SW480 (cell line): Measurements from ENCODE around the gene PI16.
"Not testable (repeated sequence)": the region's sequence is repeated elsewhere in the genome, so short reads cannot be mapped to it uniquely, and the experiment has no call there.

Experiments
- DNase-seq: peaks from one replicate; pipeline ENCODE4 v3.0.0-alpha.2; 2016; ENCODE audit warnings: low spot score

The PI16 gene

DNA sequence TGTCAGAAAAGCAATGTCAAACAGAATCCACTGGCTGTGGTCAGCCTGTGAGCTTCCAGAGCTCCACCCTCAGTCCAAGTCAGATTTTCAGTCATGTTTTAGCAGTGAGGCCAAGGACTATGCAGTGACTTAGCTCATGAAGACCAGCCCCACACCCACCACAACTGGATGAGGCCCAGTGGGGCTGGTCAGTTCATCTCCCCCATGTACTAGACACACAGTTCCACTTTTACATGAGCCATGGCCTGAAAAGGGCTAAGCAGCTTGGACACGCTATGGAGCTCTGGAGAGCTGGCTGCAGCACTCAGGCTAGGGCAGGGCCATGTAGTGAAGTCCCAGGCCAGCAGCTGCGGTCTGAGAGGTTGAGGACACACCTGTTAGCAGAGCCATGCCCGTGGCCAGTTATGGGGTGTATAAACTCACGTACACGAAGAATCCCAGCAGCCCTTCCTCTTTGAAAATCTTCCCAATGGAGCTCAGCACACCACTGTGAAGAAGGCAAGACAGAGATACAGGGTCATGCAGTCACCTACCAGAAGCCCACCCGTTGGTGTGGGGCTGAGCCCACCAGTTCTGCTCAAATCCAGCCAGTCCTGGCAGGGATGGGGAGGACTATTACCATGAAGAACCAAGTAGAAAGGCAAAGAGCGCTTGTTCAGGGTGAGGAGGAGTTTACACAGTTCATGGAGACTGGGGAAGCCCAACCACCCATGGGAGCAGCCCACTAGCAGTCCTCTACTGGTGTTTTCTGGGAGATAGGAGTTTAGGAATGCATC lies 20.9 kb downstream of the PI16 start:
- no peak for DNase-seq

DNA sequence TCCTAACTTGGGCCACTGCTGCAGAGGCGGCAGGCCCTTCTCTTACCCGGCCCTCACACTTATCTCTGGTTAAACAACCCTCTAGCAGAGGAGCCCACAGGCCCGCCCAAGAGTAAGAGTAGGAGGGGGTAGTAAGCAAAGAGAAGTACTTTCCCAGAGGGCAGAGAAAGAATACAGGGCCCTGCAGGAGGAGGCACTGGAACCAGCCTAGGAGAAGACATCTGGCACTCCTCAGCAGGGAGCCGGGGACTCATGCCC lies 21.4 kb downstream of the PI16 start:
- no peak for DNase-seq

DNA sequence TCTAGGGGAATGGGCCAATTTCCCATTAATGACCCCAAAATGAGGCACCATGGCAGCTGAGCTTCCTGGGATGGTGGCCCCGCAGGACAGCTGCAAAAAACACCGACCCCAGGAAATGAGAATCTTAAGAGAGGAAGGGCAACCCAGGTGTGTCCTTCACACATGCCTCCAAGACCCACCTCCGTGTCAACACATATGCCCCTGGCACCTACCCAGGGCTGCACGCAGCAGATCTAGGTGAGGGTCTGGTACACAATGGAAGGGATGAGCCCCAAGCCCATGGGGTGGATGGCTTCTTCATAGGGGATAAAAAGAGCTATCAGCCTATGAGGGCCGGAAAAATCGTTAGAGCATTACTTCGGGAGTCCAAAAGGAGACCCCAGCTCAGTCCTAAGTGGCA lies 22.0 kb downstream of the PI16 start:
- DNase-seq: no peak

DNA sequence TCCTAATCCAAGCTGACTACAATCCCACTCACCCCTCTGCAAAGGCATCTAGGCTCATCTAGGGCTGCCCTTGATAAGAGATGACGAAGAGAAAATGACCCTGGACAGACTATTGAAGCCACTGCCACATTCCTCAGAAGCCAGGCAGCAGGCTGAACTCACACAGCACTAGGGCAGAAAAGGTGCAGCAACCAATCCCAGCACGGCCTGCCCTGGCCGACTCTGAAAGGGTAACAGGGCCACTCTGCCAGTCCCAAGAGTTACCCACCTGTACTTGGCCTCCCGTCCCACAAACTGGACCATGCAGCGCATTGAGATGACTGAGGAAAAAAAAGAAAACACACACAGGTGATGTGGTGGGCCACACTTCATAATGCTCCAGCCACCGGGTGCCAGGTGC lies 22.4 kb downstream of the PI16 start:
- no peak for DNase-seq

DNA sequence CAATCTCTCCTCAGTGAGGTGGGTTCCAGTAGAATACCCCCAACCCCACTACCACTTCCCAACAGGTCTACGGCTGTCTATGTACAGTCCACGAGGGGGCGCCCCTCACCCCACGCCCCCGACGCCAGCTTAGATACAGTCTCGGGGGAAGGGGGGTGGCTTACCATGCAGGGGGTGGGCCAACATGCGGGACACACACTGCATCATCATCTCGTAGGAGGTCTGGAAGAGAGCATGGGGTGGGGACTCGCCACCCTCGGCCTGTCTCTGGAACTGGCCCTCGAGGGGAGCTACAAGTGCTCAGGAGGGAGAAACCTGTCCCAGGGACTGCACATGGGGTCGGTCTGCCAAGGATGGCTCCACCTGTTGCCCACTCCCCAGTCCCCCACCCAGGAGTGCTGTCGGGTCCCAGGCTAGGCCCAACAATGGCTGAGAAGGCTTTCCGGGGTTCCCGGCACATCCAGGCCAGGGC lies 23.0 kb downstream of the PI16 start:
- DNase-seq: no peak

DNA sequence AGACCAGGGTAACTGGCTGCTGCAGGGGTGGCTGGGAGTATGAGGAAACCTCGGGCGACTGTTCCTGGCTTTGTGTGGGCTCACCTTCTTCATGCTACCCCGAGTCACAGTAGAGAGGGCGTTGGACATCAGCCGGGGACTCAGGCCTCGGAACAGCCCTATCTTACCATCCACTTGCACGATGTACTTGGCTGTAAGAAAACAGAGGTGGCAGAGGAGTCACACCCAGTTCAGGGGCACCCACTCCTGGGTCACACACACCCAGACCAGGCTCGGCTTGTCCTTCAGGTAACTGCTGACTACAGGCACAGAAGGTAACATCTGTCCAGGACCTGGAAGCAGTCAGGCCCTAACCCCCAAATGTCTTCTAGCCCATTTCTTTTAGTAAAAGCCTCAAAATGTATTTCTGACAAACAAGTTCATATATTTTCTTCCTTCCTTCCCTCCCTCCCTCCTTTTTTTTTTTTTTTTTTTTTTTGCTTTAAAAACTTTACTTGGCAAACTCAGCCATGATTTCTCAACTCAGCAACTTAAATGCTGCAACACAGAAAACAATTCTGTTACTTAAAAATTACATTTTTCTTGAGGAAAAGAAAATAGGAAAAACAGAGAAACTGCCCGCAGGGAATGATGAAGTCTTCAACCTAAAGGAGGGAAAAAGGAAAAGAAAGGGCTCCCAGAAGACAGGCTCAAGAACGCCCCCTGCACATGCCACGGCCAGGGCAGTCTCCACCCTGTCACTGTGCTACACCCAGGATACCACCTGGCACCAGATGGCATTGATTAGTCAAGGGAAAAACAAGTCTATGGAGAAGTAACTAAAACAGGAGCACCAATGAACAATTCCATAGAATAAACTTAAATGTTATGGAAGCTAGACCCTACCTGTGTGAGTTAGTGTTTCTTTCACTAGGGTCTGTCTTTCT lies 24.1 kb downstream of the PI16 start:
- DNase-seq: no peak

DNA sequence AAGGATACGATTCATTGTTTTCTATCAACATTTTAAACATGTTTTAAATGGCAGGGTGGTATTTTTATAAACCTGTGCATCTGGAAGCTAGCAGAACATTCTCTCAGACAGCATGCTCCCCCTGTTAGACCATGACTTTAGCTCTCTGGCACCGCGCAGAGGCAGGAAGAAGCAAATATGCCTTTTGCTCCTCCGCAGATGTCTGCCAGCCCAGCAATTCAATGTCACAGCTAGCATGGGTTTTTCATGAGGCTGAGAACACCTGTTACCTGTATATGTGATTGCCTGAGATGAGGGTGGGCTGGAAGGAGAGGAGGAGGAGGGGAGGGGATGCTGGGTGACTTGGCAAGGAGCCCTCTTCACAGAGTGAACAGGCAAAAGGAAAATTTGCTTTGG lies 24.8 kb downstream of the PI16 start:
- no peak for DNase-seq

DNA sequence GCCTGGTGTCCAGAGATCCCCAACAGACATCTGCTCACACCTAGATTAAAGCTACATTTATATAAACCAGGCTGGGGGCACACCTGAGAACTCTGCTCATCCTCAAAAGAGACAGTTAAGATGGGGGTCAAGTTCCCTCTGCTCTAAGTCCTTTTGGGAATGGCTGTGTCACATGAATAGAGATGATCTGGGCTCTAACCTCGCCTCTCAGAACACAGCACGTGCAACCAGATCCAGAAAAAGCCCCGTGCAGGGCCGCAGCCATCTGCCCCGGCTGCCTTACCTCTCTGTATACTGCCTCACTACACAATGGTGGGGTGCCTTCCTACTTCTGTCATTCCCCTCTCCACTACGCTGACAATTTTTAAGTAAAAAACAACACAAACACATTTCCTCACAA lies 25.6 kb downstream of the PI16 start:
- DNase-seq: no peak

DNA sequence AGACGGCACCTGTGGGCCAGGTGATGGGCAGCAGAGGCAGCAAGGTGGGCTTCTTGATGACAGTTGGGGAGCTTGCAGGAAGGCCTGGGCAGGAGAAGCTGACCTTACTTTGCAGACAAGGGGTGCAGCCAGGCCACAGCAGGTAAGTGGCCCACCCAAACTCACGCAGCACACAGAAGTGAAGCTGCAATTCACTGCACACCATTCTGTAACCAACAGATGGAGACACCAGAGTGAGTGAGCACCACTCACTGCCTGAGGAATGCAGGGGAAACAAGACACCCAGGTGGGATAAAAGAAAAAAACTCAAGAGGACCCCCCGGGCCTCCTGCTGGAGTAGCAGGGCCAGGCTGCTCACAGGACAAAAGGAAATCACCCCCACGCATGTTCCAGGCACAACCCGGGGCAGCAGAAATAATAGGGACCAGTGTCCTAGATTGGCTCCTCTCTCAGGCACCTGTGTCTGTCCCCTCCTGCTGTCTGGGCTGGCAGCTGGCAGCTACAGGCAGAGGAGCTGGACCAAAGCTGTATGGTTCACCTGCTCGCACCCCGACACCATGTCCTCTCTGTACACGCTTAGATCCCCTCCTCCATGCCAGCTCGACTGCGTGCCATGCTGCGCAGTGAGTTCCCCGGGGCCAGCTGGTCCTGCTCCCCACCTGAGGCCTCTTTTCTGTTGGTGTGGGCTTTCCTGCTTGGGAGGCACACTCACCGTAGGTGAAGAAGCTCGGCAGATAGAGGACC lies 26.5 kb downstream of the PI16 start:
- no peak for DNase-seq

DNA sequence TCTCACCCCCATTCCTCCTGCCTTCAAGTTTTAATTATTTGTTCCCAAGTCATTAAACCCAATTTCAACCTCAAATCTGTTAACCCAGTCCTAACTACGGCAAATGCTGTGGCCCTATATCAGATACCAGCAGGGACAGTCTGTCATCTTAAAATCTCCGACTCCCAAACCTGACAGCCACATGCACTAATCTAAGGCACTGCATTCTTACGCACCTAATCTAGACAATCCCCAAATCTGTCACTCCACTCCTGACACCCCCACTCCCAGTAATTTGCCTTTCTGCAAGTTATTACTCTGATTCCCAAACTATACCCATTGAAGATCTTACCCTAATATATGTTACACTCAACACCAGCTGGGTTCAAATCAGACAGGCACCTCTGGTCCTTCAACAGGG lies 29.0 kb downstream of the PI16 start:
- DNase-seq: no peak

DNA sequence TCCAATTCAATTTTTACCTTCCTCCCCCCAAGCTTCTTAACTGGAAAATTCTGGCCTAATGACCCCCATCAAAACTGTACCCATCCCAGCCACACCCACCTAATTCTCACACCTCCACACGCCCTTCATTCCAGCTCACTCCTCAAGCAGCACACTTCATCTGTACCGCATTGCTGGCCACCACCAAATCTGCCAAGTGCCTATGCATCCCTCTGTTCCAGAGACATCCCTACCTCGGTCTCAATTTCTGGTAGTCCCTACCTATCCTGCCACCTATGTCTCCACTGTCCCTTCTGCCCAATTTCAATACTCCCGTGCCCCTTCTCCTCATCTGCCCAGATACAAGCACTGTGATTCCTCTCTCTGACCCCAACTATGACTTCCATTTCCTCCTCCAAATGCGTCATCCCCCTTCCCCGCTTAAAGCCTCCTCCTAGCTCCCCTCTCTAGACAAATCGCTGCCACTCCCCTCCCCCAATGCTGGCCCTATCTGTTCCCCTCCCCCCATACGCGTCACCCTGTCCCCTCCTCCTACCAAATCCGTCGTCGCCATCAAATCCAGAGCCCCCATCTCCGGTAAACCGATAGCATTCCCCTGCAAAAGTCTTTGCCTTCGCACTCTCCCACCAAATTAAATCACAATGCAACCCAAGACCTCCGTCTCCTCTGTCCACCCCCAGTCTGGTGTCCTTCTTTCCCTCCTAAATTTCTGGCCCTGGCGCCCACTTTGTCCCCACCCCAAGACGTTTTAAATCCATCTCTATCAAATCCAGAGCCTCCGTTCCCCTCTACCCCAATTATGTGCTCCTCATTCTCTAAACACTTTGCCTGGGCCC lies 30.3 kb downstream of the PI16 start:
- DNase-seq: peak; percentile 33

DNA sequence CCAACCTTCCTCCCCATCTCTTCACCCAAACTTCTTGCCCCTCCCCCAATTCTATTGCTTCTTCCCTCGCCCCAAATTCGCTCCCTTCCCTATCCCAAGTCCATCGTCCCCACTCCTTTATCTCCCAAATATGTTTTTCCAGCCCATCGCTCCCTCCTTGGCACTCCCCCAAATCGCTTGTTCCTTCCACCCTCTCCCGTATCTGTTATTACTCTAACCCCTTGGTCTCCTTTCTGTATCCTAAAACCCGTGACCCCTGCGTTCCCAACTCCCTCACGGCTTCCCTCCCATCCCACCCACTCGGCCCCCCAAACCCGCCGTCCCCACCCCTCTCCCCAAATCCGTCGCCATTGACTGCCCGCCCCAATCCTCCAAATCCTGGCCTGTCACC lies 30.9 kb downstream of the PI16 start:
- DNase-seq: no peak

DNA sequence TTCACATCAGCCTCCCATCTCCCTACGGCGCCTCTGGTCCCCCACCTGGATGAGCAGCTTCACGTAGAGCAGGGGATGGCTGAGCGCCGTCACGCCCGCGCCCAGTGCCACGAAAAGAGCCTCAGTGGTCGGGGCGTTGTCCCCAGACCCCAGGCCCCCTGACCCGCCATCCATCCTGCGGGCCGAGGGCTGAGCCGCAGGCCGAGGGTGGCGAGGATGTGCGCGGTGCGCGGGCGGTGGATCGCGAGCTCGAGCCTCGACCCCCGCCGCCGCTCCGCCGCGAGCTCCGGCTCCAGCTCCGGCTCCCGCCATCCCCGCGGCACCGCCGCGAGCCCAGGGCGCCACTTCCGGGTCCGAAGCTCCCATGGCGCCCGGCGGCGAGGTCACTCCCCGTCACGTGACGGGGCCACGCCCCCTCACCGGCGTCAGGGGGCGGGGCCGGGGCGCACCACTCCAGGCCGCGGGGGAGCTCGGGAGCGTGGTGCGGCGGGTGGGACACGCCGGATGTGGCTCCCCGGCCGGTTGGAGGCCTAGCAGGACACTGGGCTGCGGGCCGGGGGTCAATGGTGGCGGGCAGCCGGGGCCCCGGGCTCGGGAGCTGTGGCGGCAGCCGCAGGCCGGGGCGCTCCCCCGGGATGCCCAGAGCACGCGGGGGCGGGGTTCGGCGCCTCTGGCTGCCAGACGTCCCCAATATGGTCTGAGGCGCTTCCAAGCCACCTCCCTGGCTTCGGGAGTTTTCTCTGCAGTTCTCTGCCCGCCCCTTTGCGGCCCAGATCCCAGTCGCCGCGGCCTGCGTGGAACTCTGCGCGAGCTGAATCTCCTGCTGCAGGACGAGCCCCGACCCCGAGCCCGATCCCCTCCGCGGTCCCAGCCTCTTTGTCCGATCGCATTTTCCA lies 31.5 kb downstream of the PI16 start, which contains the start of gene MTCH1:
Gene MTCH1, minus strand, starts transcription at position 389 of the 896 bp plus-strand sequence. Its CDS starts 23 bp downstream, at position 366.
- peak; percentile 73 for DNase-seq

DNA sequence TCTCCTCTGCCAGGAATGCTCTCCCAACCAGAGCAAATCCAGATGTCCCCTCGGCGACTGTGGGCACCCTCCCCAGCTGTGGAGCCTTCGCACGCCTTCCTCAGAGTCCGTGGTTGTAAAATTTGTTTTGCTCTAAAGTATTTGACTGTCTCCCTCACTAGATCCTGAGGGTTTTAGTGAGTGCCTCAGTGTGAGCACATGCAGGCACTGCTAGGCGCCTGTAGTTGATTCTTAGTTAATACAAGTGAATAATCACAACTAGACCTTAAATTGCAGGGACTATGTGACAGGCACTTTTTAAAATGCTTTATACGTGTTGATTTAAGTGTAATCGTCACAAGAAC lies 32.1 kb downstream of the PI16 start:
- peak; percentile 11 for DNase-seq

DNA sequence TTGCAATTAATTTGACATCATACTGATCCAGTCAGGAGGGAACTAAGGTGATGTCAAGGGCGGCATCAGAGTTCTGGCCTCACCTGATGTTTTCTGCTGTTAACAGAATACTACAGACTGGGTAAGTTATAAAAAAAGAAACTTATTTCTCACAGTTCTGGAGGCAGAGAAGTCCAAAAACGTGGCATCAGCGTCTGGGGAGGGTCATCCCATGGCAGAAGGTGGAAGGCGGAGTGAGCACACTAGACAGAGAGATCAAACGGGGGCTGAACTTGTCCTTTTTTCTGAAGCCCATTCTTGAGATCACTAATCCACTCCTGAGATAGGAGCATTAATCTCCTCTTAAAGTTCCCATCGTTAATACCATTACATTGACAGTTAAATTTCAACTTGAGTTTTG lies 34.7 kb downstream of the PI16 start:
- no peak for DNase-seq

DNA sequence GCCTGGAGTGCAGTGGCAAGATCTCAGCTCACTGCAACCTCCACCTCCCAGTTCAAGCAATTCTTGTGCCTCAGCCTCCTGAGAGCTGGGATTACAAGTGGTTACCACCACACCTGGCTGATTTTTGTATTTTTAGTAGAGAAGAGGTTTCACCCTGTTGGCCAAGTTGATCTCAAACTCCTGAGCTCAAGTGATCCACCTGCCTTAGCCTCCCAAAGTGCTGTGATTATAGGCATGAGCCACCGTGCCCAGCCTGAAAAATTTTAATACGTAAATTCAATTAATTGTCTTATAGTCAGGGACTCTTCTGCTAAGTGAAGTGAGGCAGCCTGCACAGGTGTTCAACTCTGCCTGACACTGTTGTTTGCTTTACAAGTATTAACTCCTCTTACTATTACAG lies 35.9 kb downstream of the PI16 start:
- not testable (repeated sequence) for DNase-seq

DNA sequence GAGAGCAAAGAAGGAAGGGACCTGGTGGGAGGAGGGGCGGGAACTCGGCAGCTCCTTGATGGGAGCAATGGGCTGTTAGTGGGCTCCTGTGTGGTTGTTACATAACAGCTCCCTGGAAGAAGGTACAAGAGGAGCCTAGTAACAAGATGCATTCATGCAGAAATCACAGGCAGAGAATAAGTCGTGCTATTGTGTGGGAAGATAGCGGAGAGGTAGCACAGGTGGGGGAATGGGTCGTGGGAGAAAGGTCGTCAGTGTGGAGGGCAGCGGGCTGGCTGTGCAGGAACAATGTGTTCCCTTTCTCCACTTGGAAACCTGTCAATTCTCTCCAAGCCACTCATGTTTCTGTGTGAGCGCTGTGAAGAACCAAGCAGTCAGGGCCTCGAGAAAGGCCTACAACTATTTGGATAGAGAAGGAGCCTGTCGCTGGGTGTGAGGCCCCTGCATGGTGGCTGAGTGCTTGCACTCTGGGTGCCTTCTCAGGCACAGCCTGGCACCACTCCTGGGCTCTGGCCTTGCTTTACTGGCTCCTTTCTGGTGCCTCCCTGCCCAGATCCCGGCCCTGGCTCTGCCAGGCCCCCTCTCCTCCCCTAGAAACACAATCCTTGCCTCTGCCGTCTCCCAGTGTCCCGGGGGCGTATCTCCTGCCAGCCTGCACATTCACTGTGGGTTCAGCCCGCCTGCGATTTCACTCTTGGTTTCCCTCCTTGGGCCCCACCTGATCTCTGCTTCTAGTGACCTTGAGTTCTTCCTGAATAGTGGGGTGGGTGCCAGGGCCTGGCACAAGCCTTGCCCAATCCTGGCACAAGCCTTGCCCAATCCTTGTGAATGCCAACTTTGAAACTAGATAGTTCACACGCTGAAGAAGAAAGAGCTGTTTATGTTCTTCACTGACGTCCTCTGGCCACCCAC lies 43.5 kb downstream of the PI16 start:
- DNase-seq: no peak

DNA sequence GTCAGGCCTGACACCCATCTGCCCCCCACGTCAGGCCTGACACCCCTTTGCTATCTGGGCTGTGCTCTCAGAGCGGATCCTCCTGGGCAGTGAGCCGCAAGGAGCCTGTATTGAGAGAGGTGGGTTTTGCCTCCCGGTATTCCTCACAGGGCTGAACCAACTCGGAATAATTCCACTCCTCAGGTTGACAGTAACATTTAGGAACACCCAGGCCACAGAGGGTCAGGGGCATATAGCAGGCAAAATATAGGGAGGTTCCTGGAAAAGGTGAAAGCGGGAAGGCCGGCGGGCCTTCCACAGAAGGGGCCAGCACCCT lies 44.1 kb downstream of the PI16 start:
- no peak for DNase-seq

DNA sequence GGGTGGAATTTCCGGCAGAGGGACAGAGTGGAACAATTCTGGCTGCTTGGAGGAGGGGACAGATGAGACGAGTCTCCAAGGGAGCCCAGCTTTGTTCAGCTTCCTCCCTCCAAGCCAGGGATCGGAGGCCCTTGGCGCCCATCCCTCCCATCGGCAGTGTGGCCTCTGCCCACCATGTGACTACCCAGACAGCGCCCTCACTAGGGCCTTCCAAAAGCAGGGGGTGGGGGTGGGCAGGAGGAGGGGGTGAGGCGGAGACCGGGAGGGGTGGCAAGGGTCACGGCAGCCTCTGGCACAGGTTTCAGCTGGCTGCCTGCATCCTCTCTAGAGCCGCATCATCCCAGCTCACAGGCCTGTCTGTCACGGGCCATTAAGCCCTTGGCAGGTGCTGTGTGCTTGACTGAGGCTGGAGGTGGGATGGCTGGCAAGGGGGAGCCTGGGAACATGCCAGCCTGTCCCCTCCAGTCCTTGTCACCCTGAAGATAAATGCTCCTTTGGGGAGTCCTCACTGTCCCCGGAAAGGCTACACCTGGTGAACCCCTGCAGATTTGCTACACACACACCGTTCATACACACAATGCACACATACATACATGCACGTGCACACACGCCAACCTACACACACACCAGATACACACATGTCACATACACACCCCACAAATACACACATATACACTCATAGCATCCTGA lies 44.7 kb downstream of the PI16 start:
- DNase-seq: no peak
